GOT3 (cell line): ENCODE results near the gene ARHGDIG.

Experiments used
- DNase-seq: peaks from one replicate; lab custom pipeline; 2025; ENCODE audit warnings: mixed read lengths; lab: John Stamatoyannopoulos, UW

Gene ARHGDIG

DNA sequence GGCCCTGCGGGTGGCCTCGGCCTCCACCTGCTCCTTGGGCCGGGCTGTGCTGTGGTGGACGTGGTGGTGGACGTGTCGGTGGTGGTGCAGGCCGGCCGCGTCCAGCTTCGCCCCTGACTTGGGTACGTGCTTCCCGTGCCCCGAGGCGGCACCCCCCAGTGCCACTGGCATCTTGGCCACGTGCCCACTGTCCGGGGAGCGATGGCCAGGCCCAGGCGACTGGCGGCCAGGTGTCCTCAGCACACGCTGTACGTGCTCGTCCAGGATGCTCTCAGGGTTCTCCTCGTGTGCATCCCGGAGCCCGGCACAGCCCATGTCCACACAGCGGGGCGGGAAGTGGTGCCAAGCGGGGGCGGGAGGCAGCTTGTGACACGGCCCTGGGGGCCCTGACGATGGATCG is 17.4 kb downstream of the ARHGDIG start:
- DNase-seq: no peak

DNA sequence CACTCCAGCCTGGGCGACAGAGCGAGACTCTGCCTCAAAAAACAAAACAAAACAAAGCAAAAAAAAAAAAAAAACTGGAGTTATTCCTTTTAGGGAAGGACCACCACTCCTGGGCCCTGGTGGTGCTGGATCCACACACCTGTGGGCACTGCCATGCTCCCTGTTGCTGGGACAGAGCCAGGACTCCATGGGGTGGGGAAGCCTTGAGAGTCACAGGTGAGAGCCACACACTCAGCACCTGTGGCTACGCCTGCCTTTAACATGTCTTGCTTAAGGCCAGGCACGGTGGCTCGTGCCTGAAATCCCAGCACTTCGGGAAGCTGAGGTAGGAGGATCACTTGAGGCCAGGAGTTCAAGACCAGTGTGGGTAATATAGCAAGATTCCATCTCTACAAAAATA is 20.8 kb downstream of the ARHGDIG start:
- no peak for DNase-seq

GRCh38 chr16:301950-302349 is 21.6 kb downstream of the ARHGDIG start:
- no peak for DNase-seq

GRCh38 chr16:303760-304505 is 23.5 kb downstream of the ARHGDIG start:
- no peak for DNase-seq

GRCh38 chr16:305916-306626 is 25.7 kb downstream of the ARHGDIG start:
- no peak for DNase-seq

DNA sequence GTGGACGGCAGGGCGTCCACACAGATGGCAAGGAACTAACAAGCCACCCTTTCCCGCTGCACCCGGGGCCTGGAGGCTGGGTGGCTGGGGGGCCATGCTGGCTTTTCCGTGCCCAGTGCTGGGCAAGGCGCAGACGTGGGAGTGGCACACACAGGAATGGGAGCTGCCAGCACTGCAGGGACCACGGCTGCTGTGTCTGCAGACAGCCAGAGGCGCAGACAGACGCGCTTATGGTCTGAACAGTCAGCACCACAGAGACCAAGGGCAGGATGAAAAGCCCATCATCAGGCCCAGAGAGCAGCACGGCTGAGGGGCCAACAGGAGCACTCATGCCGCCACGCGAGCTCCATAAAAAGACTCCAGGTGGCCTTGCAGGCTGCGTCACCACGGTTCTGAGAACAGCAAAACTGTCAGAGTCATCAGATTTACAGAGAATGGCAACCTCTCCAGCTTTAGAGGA is 26.6 kb downstream of the ARHGDIG start:
- no peak for DNase-seq

DNA sequence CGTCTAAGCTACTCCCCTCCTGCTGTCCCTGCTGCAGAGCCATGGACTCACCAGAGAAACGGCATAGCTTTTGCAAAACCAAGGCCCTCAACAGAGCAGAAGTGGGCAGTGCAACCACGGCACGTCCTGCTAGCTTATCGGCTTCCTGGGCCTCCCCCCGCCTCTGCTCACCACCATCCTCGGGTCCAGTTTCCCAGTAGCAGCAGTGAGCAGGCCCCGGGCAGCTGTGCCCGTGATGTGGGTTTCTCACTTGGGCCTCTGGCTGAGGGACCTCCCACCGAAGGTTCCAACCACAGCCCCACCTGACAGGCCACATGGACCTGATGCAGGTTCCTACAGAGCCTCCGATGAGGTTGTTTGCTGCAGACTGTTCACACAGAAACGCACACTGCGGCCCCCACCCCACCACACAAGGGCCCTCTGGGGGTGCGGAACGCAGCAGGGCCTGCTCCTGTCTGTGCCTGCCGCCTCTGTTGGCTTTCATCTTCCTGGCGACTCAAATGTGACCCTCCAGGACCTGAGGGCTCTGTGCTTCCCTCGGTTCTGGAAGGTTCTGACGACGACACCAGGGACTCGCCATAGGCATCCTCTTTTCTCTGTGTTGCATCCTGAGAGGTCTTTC is 27.4 kb downstream of the ARHGDIG start:
- DNase-seq: no peak

DNA sequence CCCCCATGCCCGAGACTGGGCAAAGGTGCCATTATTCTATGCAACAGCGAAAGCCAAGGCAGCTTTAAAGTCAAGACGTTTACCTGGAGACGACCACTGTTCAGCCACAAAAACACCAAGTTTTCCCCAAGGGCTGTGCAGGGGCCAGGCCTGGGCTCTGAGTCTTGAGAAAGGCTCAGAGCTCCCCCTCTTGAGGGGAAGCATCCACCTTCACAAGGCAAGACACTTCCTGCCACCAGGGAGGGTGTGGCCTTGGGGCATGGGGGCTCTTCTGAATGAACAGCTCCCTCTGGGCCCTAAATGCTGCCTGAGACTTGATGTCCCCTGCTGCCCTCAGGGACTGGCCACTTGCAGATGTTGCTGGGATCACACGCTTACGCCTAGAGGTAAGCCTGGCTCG is 29.1 kb downstream of the ARHGDIG start:
- DNase-seq: no peak

DNA sequence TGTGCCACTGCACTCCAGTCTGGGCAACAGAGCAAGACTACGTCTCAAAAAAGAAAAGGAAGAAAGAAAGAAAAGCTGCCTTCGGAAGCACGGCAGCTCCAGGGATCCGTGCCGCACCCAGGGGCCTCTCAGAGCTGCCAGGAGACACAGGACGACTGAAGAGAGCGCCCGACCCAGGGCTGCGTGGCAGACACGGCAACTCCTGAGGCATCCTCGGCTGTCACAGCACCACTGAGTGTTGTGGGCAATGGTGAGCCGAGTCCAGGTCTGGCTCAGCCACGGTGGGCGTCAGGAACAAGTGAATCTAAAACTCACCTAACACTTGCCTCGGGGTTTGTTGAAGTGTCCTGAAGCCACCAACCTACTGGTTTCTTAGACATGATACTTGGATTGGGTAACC is 31.3 kb downstream of the ARHGDIG start:
- no peak for DNase-seq

DNA sequence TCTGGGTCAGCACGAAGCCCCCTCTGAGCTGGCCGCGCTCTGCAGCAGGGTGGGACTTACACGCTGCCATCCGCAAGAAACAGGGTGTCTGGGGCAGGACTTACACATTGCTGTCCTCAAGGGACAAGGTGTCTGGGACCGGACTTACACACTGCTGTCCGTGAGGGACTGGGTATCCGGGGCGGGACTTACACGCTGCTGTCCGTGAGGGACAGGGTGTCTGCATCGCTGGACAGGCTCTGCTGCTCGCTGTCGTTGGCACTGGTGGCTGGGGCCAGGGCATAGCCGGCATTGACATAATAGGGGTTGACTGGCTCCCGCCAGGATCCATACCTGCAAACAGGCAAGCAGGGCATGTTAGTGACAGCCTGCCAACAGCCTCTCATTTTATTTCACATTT is 34.0 kb downstream of the ARHGDIG start:
- DNase-seq: no peak

GRCh38 chr16:314795-315299 is 34.5 kb downstream of the ARHGDIG start:
- DNase-seq: no peak

- DNase-seq: no peak
Measured at GRCh38 chr16:316741-317464, 36.5 kb downstream of the ARHGDIG start.

- no peak for DNase-seq
Measured at GRCh38 chr16:317583-317982, 37.2 kb downstream of the ARHGDIG start.

DNA sequence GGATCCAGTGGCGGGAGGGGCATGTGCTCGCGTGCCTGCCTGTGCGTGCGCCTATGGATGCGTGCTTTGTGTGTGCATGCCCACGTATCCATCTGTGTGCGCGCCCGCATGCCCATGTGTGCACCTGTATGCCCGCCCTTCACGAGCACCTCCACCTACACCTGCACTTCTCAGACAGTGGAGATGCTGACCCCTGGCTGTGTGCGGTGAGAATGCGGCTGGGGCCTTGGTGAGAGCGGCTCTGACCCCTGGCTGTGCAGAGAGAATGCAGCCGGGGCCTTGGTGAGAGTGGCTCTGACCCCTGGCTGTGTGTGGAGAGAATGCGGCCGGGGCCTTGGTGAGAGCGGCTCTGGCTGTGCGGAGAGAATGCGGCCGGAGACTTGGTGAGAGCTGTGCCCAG is 38.2 kb downstream of the ARHGDIG start:
- no peak for DNase-seq

- DNase-seq: no peak
Measured at GRCh38 chr16:320206-320605, 39.8 kb downstream of the ARHGDIG start.

GRCh38 chr16:321532-321931 is 41.1 kb downstream of the ARHGDIG start:
- no peak for DNase-seq

DNA sequence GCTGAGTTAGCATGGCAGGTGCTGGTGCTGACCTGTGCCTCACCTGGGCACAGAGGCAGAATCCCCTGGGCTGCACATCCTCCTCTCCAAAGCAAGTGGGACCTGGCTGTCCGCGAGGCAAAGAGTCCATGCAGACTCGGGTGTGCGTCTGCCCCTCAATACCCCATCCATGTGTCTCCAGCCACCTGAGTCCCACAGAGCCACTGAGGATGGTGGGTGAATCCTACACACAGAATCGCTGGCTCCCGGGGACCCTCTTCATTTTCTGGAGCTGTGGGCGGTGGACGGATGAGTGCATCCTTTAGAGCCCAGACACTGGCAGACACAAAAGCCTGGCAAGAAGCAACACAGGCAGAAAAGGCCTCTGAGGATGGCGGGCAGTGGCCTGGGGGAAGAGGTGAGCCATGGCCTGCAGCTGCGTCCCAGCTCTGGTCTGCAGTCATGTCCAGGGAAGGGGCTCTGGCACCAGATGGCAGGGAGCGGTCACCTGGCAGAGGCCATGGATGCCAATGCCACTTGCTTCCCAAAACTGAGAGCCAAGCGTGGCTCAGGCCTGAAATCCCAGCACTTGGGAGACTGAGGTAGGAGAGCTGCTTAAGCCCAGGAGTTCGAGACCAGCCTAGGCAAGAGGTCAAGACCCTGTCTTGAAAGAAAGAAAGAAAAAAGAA is 42.2 kb downstream of the ARHGDIG start:
- no peak for DNase-seq

DNA sequence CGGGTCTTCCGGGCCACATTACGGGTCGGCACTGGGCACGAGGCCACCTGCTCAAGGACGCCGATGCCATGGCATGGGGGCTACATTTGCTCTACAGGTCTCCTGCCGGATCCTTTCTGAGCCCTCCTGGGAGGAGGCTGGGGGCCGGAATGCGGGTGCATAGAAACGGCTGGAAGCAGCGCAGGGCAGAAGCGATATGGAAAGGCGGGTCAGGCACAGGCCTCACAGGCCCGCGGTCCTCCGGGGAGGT is 43.7 kb downstream of the ARHGDIG start:
- DNase-seq: no peak

GRCh38 chr16:324451-325334 is 44.3 kb downstream of the ARHGDIG start:
- no peak for DNase-seq

- DNase-seq: no peak
Measured at GRCh38 chr16:325375-326145, 45.2 kb downstream of the ARHGDIG start.
